Testis (tissue), 2 donors: ENCODE results near the gene SMIM38.

Experiments
- POLR2A ChIP-seq: fragments of 450-650 bp; IDR thresholded peaks from one replicate; pipeline ENCODE4 v1.6.1; 2017; ENCODE audit warnings: antibody characterized with exemption, mild to moderate bottlenecking, moderate library complexity
- TF ChIP-seq, protein P1 (sequence below), 3 experiments: fragments of 450-650 bp in 2 of 3; fragments of 200-600 bp in 1 of 3; sonication (generic) in 1 of 3; IDR thresholded peaks; one replicate each; pipeline ENCODE4 v1.5.1; 2016 to 2019; ENCODE audit warnings: antibody characterized with exemption in 3 of 3, mild to moderate bottlenecking in 2 of 3, moderate library complexity in 1 of 3

DNA sequence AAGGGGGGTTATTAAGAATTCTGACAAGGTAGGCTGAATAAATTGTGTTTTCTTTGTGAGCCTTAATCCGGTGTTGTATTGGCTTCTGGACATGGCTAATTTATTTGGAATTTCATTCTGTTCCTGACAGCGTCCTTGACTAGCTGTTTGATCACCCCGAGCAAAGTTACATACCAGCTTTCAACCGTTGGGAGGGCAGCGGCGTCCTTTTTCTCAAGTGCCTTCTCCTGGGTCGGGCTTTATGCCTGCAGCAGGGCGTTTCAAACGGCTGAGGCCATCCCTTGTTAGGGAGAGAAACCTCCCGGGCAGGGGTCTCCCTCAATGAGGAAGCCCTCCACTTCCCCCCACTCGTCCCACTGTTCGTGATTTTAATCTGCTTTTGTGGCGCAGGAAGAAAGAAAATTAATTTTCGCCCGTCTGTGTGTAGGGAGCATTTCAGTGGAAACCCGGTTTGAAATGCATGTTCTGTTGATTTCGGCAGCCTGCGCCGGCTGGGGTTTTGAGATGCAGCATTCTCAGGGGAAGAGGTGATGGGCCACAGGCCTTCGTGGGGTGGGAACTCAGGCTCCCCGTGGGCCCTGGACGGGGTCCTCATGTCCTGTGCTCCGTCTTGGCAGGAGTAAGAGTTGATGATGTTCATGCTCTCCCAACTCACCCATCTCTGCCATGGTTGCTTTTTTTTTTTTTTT lies 2.9 kb upstream of the SMIM38 start:
- TF ChIP-seq, protein P1, sequence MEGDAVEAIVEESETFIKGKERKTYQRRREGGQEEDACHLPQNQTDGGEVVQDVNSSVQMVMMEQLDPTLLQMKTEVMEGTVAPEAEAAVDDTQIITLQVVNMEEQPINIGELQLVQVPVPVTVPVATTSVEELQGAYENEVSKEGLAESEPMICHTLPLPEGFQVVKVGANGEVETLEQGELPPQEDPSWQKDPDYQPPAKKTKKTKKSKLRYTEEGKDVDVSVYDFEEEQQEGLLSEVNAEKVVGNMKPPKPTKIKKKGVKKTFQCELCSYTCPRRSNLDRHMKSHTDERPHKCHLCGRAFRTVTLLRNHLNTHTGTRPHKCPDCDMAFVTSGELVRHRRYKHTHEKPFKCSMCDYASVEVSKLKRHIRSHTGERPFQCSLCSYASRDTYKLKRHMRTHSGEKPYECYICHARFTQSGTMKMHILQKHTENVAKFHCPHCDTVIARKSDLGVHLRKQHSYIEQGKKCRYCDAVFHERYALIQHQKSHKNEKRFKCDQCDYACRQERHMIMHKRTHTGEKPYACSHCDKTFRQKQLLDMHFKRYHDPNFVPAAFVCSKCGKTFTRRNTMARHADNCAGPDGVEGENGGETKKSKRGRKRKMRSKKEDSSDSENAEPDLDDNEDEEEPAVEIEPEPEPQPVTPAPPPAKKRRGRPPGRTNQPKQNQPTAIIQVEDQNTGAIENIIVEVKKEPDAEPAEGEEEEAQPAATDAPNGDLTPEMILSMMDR (IDR thresholded peaks at IDR 0.05): no peak
- TF ChIP-seq POLR2A: no peak
